GM19023 (cell line): ENCODE measurements around the gene FHIT.

Source experiments
- ATAC-seq: cut with Tn5 transposase; IDR thresholded peaks from one replicate; pipeline ENCODE4 v1.9.1; 2021; ENCODE audit warnings: mild to moderate bottlenecking, moderate library complexity; ENCODE audit not compliant: unreplicated experiment

Gene FHIT

DNA sequence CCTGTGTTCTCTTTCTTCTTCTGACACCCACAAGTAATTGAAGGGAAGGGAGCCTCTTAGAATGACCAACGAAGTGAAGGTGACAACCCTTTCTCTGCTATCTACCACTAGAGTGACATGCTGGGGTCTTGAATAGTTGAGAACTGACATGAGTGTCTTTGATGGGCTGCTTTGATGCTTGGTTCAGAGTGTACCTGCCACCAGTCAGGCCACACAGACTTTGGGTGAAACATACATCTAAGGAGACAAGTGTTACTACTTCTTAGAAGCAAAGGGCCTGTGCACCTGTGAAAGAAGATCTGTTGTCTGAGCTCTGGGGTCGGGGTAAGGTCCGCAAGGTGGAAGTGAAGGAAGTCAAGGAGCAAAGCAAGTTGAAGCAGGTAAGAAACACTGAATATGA lies 1160.7 kb downstream of the FHIT start:
- no peak for ATAC-seq

GRCh38 chr3:60086811-60087210 lies 1164.4 kb downstream of the FHIT start:
- no peak for ATAC-seq

GRCh38 chr3:60085649-60086048 lies 1165.6 kb downstream of the FHIT start:
- ATAC-seq, result no peak

GRCh38 chr3:60081381-60082095 lies 1169.7 kb downstream of the FHIT start:
- ATAC-seq, result no peak

GRCh38 chr3:60080648-60081047 lies 1170.6 kb downstream of the FHIT start:
- no peak for ATAC-seq

DNA sequence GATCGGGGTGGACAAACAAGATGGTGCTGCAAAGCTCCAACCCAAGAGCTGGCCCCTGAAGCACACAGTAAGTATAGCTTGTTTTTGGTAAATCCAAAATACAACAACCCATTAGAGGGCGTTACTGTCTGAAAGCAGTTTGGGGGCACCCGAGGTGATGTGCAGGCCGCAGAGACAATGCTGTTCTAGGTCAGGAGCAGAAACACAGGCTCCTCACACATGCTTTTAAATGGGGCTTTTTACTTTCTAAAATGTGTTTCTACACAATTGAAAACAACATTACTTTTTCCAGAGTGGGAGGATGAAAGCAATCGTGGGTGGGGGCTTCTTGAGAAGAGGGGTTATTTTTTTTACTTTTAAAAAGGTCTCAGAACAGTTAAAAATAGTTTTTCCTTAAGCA lies 1172.2 kb downstream of the FHIT start:
- ATAC-seq, result no peak

GRCh38 chr3:60076331-60076730 lies 1174.9 kb downstream of the FHIT start:
- no peak for ATAC-seq

DNA sequence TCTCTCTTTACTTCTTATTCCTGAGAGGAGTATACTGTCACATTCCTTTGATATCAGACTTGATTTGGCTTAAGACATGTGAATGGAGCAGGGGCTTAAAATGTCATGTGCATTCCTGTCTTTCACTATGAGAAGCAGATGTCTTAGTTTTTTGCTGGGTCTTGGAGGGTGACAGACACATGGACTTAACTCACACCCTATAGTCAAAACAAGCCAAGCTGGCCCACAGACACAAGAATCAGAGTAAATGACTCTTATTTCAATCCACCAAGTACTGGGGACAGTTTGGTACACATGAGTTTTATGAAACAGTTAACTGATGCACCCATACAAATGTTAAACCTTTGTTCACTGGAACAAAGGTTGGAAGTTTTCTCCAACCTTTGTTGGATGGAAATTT lies 1177.3 kb downstream of the FHIT start:
- ATAC-seq, result no peak

DNA sequence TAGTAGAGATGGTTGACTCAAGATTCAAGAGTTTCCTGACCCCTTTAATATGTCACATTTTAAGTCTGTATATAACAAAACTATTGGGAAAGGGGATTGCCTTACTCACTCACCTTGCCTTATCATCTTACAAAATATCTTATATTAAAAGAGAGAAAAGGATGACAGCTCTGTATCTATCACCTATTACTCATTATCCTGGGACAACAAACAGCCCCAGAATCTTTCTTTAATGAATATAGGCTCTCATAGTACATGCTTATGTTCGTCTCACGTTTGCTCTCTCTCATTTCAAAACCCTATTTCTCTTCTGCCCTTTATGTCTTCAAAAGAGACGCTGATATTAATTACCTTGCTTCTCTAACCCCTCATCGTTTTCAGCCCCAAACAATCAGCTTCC lies 1178.0 kb downstream of the FHIT start:
- no peak for ATAC-seq

DNA sequence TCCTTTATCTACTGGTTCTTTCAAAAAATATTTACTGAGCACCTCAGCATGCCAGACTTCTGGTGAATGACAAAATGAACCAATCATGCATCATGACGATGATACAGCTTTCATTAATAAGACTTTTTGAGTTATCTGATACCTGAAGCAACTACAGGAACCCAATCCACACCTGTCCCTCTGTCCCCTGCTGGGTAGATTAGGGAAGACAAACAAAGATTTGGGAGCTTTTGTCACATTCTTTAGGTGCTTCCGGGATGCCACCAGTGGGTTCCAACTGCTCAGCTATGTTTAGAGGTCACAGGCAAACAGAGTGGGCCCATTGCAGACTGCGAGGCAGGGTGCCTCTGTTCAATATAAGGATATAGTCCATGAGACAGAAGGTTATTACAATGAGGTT lies 1180.9 kb downstream of the FHIT start:
- ATAC-seq, result no peak

- ATAC-seq, result no peak
Measured at GRCh38 chr3:60065227-60065868, 1185.9 kb downstream of the FHIT start.

DNA sequence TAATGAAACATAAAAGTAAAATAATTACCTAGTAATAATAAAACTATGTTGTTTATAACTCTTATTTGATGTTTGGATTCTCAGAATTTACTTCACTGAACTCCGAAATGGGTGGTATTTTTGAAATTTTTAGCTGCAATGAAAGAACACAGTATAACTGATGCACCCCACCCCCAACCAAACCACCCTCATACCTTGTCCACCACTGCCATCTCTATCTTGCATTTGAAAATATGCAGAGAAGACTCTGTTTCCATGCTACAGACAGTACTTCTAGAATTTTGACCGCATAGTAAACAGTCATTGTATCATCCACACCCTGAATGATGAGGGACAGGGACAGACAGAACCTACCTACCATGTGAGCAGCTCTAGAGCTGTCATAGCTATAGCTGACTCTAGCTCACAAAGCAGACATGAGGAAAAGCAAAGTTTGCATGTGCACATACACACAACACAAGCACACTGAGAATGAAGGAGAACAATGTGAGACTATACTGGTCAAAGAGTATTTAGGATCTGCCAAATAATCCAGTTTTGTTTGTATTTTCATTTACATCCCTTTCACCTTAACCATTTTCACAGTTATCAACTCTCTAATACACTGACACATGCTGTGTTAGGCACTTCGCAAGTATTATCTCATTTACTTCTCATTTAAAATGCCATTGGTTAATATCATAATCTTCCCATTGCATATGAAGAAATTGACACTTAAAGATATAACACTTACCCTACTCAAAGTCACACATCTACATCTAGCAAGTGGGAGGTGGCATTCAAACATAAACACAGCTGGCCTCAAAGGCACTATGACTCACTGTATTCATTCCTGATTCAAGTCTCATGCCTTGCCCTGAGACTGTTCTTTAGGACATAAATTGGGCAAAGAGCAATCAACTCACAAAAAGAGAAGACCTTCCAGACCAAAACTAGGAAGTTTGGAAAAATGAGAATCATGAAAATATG lies 1186.8 kb downstream of the FHIT start:
- ATAC-seq, result no peak

DNA sequence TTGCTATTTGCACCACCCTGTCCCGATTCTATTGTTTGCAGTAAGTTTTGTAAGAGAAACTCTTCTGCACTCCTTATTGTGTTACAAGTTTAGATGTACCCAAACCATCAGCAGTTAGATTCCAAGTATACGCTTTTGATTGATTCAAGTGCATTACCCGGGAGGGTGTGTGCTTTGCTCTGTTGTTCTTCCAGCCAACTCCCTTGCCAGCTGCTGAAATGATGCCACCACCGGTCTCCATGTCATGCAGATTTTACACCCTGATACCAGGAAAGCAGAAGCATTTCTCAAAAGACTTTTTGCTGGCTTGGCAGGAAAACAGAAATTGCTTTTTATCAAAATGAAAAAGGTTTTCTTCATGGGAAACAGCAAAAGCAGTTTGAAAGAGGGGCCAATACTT lies 1194.8 kb downstream of the FHIT start:
- ATAC-seq, result no peak

DNA sequence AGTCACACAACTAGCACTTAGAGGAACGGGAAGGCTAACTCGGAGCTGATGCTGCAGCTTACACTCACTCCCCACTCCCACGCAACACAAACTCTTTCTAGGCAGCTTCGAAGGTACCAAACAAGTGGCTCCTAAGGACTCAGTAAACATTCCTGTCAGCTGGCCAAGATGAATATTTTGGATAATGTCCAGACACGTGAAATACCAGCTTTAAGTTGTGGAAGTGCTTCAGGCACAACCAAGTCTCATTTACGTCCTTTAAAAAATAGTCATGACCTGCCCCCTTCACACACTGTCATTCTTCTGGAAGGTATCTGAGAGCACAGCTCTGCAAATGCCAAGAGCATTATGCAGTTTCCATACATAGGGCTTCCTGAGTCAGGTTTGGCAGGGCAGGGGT lies 1195.5 kb downstream of the FHIT start:
- ATAC-seq, result no peak

- no peak for ATAC-seq
Measured at GRCh38 chr3:60053526-60054265, 1197.6 kb downstream of the FHIT start.

GRCh38 chr3:60048447-60048848 lies 1202.8 kb downstream of the FHIT start:
- ATAC-seq, result no peak

DNA sequence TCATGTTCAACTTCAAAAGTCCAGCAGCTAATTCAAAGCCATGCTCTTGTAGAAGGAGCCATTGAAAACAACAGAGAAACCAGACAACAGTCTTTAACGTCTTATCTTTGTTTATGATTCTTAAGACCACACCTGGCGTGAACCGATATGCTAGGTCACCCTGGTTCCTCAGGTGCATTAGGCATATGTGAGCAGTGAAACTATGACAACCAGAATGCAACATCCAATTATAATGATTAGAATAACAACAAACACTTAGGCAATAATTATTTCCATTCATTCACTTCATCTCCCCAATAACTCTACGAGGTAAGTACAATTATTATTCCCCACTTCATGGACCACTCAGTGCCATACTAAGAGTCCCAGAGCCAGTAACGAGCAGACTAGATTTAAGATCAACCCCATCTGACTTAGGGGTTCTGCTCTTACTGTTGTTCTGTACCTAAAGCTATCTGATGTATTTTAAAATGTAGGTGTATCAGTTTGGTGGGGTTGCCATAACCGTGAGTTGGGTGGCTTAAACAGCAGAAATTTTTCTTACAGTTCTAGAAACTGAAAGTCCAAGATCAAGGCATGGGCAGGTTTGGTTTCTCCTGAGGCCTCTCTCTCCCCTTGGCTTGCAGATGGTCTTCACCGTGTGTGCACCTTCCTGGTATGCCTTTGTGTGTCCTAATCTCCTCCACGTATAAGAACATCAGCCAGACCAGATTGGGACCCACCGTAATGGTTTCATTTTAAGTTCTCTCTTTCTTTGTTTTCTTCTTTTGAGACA lies 1203.6 kb downstream of the FHIT start:
- ATAC-seq, result no peak

GRCh38 chr3:60046210-60046609 lies 1205.0 kb downstream of the FHIT start:
- no peak for ATAC-seq

GRCh38 chr3:60045686-60046085 lies 1205.6 kb downstream of the FHIT start:
- no peak for ATAC-seq

DNA sequence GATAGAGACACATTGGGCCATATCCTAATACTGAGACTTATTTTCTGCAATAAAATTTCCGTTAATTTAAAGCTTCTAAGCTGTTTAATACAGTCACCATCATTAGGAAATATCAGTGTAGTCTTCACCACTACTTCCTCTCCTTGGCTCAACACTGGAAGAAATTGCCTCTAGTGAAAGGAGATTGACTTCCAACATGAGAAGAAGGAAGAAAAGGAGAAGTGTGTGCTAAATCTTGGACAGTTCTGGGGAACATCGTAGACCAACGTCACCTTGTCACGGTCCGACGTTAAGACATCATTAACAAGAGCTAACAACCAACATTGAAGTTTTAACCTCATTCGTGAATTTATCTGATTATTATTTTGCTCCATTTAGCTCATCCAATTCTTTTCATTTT lies 1214.4 kb downstream of the FHIT start:
- no peak for ATAC-seq
